OCI-LY7 (cell line): Measurements from ENCODE around the gene CNOT11.

ENCODE experiments used
- EZH2phosphoT487 ChIP-seq: fragments of 200-600 bp; sonication (generic); IDR thresholded peaks from 2 replicates; pipeline ENCODE4 v1.6.1; 2018; ENCODE audit warnings: low read depth, borderline replicate concordance, mild to moderate bottlenecking, mixed run types, antibody characterized with exemption, low read length, moderate library complexity, mixed read lengths
- TF ChIP-seq, protein P1 (sequence below): fragments of 200-600 bp; sonication (generic); conservative IDR thresholded peaks from 2 replicates; pipeline ENCODE4 v1.5.1; 2014; ENCODE audit warnings: mild to moderate bottlenecking, antibody characterized with exemption, low read length, moderate library complexity, mixed read lengths

DNA sequence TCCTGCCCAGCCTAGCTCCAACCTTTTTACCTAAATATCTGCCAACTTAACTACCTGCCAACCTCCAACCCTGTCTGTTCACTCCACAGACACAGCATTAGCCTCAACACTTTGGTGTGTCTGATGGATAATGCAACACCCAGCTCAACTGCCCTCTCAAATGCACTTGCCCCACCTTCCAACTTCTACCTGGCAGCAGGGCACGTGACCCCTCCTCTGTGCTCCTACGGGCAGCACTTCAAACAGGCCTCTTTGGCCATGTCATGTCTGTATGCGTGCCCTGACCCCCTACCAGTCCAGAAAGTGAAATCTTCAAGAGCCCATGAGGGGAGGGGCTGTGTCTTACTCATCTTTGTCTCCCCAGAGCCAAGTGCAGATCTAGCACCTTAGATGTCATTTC, 30.3 kb downstream of the CNOT11 start:
- TF ChIP-seq, protein P1, sequence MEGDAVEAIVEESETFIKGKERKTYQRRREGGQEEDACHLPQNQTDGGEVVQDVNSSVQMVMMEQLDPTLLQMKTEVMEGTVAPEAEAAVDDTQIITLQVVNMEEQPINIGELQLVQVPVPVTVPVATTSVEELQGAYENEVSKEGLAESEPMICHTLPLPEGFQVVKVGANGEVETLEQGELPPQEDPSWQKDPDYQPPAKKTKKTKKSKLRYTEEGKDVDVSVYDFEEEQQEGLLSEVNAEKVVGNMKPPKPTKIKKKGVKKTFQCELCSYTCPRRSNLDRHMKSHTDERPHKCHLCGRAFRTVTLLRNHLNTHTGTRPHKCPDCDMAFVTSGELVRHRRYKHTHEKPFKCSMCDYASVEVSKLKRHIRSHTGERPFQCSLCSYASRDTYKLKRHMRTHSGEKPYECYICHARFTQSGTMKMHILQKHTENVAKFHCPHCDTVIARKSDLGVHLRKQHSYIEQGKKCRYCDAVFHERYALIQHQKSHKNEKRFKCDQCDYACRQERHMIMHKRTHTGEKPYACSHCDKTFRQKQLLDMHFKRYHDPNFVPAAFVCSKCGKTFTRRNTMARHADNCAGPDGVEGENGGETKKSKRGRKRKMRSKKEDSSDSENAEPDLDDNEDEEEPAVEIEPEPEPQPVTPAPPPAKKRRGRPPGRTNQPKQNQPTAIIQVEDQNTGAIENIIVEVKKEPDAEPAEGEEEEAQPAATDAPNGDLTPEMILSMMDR, result no peak
- TF ChIP-seq EZH2phosphoT487, result no peak
